ENCODE results near the gene ARHGAP45.

ARHGAP45 gene

GRCh38 chr19:1090731-1091543, 24.0 kb downstream of the ARHGAP45 start:
- TF ChIP-seq TAF1 (IDR thresholded peaks at IDR 0.05; ENCODE audit: borderline replicate concordance, insufficient read depth, low read length) = no peak
- no peak for TF ChIP-seq REST (IDR thresholded peaks at IDR 0.05; ENCODE audit: insufficient read depth in 1 of 2, low read depth in 2 of 2, low read length in 2 of 2)
- TF ChIP-seq FOXP2 (optimal IDR thresholded peaks at IDR 0.05; ENCODE audit: borderline replicate concordance, extremely low read depth, extremely low read length, insufficient read depth) = no peak
- no peak for TF ChIP-seq POLR2AphosphoS5 (IDR thresholded peaks at IDR 0.05; ENCODE audit: low read depth, low read length)
- TF ChIP-seq SIN3A (IDR thresholded peaks at IDR 0.05; ENCODE audit: borderline replicate concordance, insufficient read depth, low read length) = no peak

GRCh38 chr19:1091544-1092175, 24.7 kb downstream of the ARHGAP45 start:
- no peak for TF ChIP-seq SIN3A (IDR thresholded peaks at IDR 0.05; ENCODE audit: borderline replicate concordance, insufficient read depth, low read length)
- no peak for TF ChIP-seq FOXP2 (optimal IDR thresholded peaks at IDR 0.05; ENCODE audit: borderline replicate concordance, extremely low read depth, extremely low read length, insufficient read depth)
- TF ChIP-seq TAF1 (IDR thresholded peaks at IDR 0.05; ENCODE audit: borderline replicate concordance, insufficient read depth, low read length) = no peak
- no peak for TF ChIP-seq POLR2AphosphoS5 (IDR thresholded peaks at IDR 0.05; ENCODE audit: low read depth, low read length)
- no peak for TF ChIP-seq REST (IDR thresholded peaks at IDR 0.05; ENCODE audit: insufficient read depth in 1 of 2, low read depth in 2 of 2, low read length in 2 of 2)

GRCh38 chr19:1093330-1093729, 26.4 kb downstream of the ARHGAP45 start:
- TF ChIP-seq POLR2AphosphoS5 (IDR thresholded peaks at IDR 0.05; ENCODE audit: low read depth, low read length) (no peak), TAF1 (IDR thresholded peaks at IDR 0.05; ENCODE audit: borderline replicate concordance, insufficient read depth, low read length) (no peak), FOXP2 (optimal IDR thresholded peaks at IDR 0.05; ENCODE audit: borderline replicate concordance, extremely low read depth, extremely low read length, insufficient read depth) (no peak), REST (IDR thresholded peaks at IDR 0.05; ENCODE audit: insufficient read depth in 1 of 2, low read depth in 2 of 2, low read length in 2 of 2) (no peak), SIN3A (IDR thresholded peaks at IDR 0.05; ENCODE audit: borderline replicate concordance, insufficient read depth, low read length) (no peak)

DNA sequence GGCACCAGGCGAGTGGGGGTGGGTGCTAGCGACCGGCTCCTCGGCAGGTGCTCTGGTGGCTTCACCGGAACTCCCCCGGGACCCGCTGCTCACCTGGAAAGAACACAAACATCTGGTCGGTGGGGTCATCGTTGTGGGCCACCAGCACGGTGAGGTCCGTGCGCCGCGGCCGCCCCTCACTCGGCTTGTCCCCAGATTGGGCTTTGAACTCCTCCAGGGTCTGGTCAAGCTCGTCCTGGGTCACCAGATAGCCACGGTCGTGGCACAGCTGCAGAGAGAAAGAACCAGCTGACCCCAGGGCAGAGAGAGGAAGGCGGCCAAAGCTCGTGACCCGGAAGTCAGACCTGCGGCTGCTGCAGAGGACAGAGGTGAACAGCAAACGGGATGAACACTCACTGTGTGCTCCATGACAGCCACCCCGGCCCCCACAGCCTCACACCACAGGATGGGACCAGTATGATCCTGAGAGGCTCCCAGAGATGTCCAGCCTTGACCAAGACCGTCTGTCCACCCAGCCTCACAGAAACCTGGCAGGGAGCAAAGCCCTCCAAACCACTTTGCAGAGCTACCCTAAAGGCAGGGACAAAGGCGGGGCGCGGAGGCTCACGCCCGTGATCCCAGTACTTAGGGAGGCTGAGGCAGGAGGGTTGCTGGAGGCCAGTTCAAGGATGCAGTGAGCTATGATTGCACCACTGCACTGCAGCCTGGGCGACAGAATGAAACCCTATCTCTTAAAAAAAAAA, 27.0 kb downstream of the ARHGAP45 start:
- TF ChIP-seq FOXP2 (optimal IDR thresholded peaks at IDR 0.05; ENCODE audit: borderline replicate concordance, extremely low read depth, extremely low read length, insufficient read depth) = no peak
- no peak for TF ChIP-seq POLR2AphosphoS5 (IDR thresholded peaks at IDR 0.05; ENCODE audit: low read depth, low read length)
- TF ChIP-seq SIN3A (IDR thresholded peaks at IDR 0.05; ENCODE audit: borderline replicate concordance, insufficient read depth, low read length) = no peak
- TF ChIP-seq TAF1 (IDR thresholded peaks at IDR 0.05; ENCODE audit: borderline replicate concordance, insufficient read depth, low read length) = no peak
- no peak for TF ChIP-seq REST (IDR thresholded peaks at IDR 0.05; ENCODE audit: insufficient read depth in 1 of 2, low read depth in 2 of 2, low read length in 2 of 2)
